Caco-2 (cell line): Measurements from ENCODE around the gene GCN1. TPM values are rescaled to one million over a fixed set of nuclear protein-coding genes. Genes with fewer than 3 reads are reported as not detected.

ENCODE experiments used
- BruUV-seq: library from RNA; stranded (reverse); fragments of 400-500 nt; replicated peaks from 2 replicates; lab custom pipeline; 2021; lab: Mats Ljungman, UMichigan
- CTCF ChIA-PET: fragments of 300-600 bp; sonication (Branson Sonifier 250); formaldehyde crosslinking; loops from one replicate; lab custom pipeline; 2022; ENCODE audit warnings: antibody characterized with exemption; lab: Charles Lee
- POLR2A ChIA-PET: fragments of 300-600 bp; sonication (Branson Sonifier 250); formaldehyde crosslinking; loops from one replicate; lab custom pipeline; 2022; ENCODE audit warnings: antibody characterized with exemption; lab: Charles Lee
- DNase-seq, 2 experiments: peaks; one replicate each; pipeline versions ENCODE4 v3.0.0 to v3.0.0-alpha.2; 2020 to 2022
- H3K27me3 ChIP-seq: replicated peaks from 2 replicates; pipeline ENCODE4 v1.6.0; 2011; ENCODE audit warnings: low read length; ENCODE audit not compliant: control insufficient read depth, insufficient read depth
- H3K36me3 ChIP-seq: 2 replicates; pipeline ENCODE4 v1.5.1; 2011; ENCODE audit warnings: low read length; ENCODE audit not compliant: control insufficient read depth, insufficient read depth
- H3K4me1 ChIP-seq: fragments of 250-450 bp; sonication (Bioruptor Pico); 2 replicates; pipeline ENCODE4 v1.5.1; 2020; ENCODE audit warnings: mild to moderate bottlenecking
- H3K4me3 ChIP-seq: 2 replicates; pipeline ENCODE4 v1.5.1; 2011; ENCODE audit warnings: low read depth, mild to moderate bottlenecking, control low read depth, low read length
- H3K9me3 ChIP-seq: fragments of 250-450 bp; sonication (Bioruptor Pico); 2 replicates; pipeline ENCODE4 v1.5.1; 2020; ENCODE audit warnings: mild to moderate bottlenecking, moderate library complexity
- H3K27ac Mint-ChIP-seq: one replicate; pipeline ENCODE4 v1.8.0; 2022; ENCODE audit warnings: mixed read lengths; ENCODE audit not compliant: unreplicated experiment
- H3K27me3 Mint-ChIP-seq: one replicate; pipeline ENCODE4 v1.8.0; 2022; ENCODE audit warnings: mixed read lengths; ENCODE audit not compliant: insufficient read depth, unreplicated experiment
- H3K36me3 Mint-ChIP-seq: one replicate; pipeline ENCODE4 v1.8.0; 2022; ENCODE audit warnings: mild to moderate bottlenecking, mixed read lengths; ENCODE audit not compliant: insufficient read depth, unreplicated experiment
- H3K4me1 Mint-ChIP-seq: one replicate; pipeline ENCODE4 v1.8.0; 2022; ENCODE audit warnings: low read depth, mixed read lengths; ENCODE audit not compliant: unreplicated experiment
- H3K4me3 Mint-ChIP-seq: one replicate; pipeline ENCODE4 v1.8.0; 2022; ENCODE audit warnings: mild to moderate bottlenecking, moderate library complexity, mixed read lengths; ENCODE audit not compliant: unreplicated experiment
- H3K9me3 Mint-ChIP-seq: one replicate; pipeline ENCODE4 v1.8.0; 2022; ENCODE audit warnings: mixed read lengths; ENCODE audit not compliant: unreplicated experiment
- intact Hi-C: fragments of 100-400 bp; cut with micrococcal nuclease; formaldehyde crosslinking; loops from one replicate; pipeline ENCODE4 v1.10.0; 2022; ENCODE audit not compliant: unreplicated experiment
- total RNA-seq: library from RNA; stranded (reverse); gene quantifications from 2 replicates; pipeline ENCODE4 v1.2.3, GENCODE V29; 2022
- TF ChIP-seq, protein P1 (sequence below), 2 experiments: fragments of 200-600 bp in 1 of 2; IDR thresholded peaks; 1 replicate in 1 of 2; 2 replicates in 1 of 2; pipeline versions ENCODE4 v1.5.1 to v1.8.0; 2011 to 2022; ENCODE audit warnings: antibody characterized with exemption in 1 of 2, control low read depth in 1 of 2, inconsistent platforms in 1 of 2, low read depth in 1 of 2, low read length in 1 of 2, mild to moderate bottlenecking in 1 of 2, moderate library complexity in 1 of 2; ENCODE audit not compliant: insufficient read depth in 1 of 2, severe bottlenecking in 1 of 2, unreplicated experiment in 1 of 2

GCN1 gene
- total RNA-seq, 1 experiment from 2014 or later = 154 TPM

DNA sequence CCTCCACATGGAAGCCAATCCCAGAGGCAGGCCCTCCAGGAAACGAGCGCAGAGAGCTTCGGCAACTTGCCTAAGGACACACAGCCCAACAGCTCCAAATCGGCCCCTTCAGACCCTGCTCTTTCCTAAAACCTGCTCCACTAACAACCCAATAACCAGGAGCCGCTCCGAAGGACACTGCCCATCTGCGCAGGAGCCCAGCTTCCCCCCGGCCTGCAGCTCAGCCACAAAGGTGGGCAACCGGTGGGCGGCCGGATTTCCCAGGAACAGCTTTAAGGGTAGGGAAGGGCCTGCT, 91.5 kb downstream of the GCN1 start:
- intact Hi-C loops = no loop called here
- Histone ChIP-seq H3K27me3 (no peaks in the 10 kb centered on the region), H3K9me3 (no peaks in the 10 kb centered on the region), H3K36me3 (peaks cover 7% of the 10 kb centered on the region), H3K4me1 (peaks cover 29% of the 10 kb centered on the region), H3K4me3 (no peak overlapping the region)
- no peak overlapping the region for H3K4me3 Mint-ChIP-seq
- H3K36me3 Mint-ChIP-seq = peaks cover 72% of the 10 kb centered on the region
- no peak for DNase-seq
- H3K27ac Mint-ChIP-seq = no peak overlapping the region
- TF ChIP-seq, protein P1, sequence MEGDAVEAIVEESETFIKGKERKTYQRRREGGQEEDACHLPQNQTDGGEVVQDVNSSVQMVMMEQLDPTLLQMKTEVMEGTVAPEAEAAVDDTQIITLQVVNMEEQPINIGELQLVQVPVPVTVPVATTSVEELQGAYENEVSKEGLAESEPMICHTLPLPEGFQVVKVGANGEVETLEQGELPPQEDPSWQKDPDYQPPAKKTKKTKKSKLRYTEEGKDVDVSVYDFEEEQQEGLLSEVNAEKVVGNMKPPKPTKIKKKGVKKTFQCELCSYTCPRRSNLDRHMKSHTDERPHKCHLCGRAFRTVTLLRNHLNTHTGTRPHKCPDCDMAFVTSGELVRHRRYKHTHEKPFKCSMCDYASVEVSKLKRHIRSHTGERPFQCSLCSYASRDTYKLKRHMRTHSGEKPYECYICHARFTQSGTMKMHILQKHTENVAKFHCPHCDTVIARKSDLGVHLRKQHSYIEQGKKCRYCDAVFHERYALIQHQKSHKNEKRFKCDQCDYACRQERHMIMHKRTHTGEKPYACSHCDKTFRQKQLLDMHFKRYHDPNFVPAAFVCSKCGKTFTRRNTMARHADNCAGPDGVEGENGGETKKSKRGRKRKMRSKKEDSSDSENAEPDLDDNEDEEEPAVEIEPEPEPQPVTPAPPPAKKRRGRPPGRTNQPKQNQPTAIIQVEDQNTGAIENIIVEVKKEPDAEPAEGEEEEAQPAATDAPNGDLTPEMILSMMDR (IDR thresholded peaks at IDR 0.05; ENCODE audit: insufficient read depth in 1 of 2, low read depth in 1 of 2, low read length in 1 of 2, severe bottlenecking in 1 of 2, unreplicated experiment in 1 of 2) = no peak
- H3K27me3 Mint-ChIP-seq = no peaks in the 10 kb centered on the region
- H3K9me3 Mint-ChIP-seq = no peaks in the 10 kb centered on the region
- ChIA-PET CTCF (no interaction called here), POLR2A (no interaction called here)
- BruUV-seq = no TSS peak
- peaks cover 21% of the 10 kb centered on the region for H3K4me1 Mint-ChIP-seq

DNA sequence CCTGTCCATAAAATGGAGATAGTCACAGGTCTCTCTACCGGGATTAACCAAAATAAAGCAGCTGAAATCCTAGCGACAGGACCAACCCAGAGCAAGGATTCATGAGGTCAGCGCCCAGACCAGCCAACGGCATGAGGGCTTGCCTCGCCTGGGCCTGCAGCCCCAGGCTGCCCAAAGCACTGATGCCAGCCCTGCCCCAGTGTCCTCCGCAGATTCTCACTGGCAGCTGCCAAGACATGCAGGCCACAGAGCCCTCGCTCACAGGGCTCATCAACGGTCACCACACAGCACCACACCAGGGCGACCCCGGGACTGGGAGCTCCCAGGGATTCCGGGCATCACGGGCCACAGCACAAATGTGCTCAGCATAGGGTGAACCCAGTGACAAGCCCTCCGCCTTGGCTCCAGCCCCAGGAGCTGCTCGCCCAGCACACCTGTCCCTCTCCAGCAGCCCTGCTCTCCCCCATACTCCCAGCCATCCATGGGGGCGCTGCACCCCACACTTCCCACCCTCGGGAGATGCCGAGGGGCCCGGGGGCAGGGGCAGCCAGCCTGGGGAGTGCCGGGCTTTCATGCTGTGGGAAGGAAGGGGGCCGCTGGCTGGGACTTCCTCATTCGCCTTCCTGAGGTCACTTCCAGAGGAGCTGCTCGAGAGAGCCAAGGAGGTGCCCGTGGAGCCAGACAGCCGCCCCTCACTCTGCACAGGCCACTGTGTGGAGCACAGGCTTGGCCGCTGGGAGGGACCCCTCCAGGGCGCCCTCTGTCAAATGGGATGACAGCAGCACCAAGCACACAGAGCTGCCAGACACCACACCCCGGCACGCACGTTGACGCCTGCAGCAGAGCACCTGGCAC, 92.1 kb downstream of the GCN1 start:
- H3K27ac Mint-ChIP-seq = peak overlapping the region; percentile 26
- CTCF ChIA-PET = no interaction called here
- BruUV-seq = no TSS peak
- no peaks in the 10 kb centered on the region for H3K9me3 Mint-ChIP-seq
- H3K36me3 ChIP-seq = peaks cover 7% of the 10 kb centered on the region
- H3K4me1 ChIP-seq = peaks cover 29% of the 10 kb centered on the region
- H3K27me3 Mint-ChIP-seq = no peaks in the 10 kb centered on the region
- H3K4me3 Mint-ChIP-seq = no peak overlapping the region
- H3K4me3 ChIP-seq = no peak overlapping the region
- intact Hi-C loops = no loop called here
- H3K4me1 Mint-ChIP-seq = peaks cover 21% of the 10 kb centered on the region
- POLR2A ChIA-PET = no interaction called here
- H3K36me3 Mint-ChIP-seq = peaks cover 73% of the 10 kb centered on the region
- H3K27me3 ChIP-seq = no peaks in the 10 kb centered on the region
- DNase-seq = no peak
- no peaks in the 10 kb centered on the region for H3K9me3 ChIP-seq
- TF ChIP-seq, protein P1 (IDR thresholded peaks at IDR 0.05; ENCODE audit: insufficient read depth in 1 of 2, low read depth in 1 of 2, low read length in 1 of 2, severe bottlenecking in 1 of 2, unreplicated experiment in 1 of 2) = no peak

DNA sequence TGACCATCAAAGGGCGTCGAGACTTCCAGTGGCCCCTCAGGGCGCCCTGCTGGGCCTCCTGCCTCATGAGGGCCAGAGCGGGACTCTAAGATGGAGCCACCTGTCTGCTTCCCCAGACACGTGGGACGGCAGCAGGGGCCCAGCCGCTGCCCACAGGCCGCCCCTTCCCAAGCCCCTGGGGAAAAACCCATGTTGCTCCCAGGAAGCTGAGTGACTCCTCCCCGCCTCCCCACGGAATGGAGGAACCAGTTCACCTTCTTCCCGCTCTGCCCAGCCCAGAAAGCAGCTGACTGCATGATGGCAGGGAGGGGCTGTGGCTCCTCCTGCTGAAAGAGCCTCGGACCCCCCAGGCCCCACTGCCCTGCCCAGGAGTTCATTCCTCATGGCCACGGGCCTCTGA, 92.9 kb downstream of the GCN1 start:
- peaks cover 7% of the 10 kb centered on the region for H3K36me3 ChIP-seq
- H3K27me3 ChIP-seq = no peaks in the 10 kb centered on the region
- Mint-ChIP-seq H3K27ac (peak overlapping the region; percentile 26), H3K9me3 (no peaks in the 10 kb centered on the region), H3K4me1 (peaks cover 21% of the 10 kb centered on the region), H3K36me3 (peaks cover 81% of the 10 kb centered on the region), H3K27me3 (no peaks in the 10 kb centered on the region), H3K4me3 (no peak overlapping the region)
- CTCF ChIA-PET = no interaction called here
- DNase-seq = no peak
- POLR2A ChIA-PET = no interaction called here
- intact Hi-C loops = no loop called here
- no TSS peak for BruUV-seq
- H3K4me1 ChIP-seq = peaks cover 29% of the 10 kb centered on the region
- no peak overlapping the region for H3K4me3 ChIP-seq
- TF ChIP-seq, protein P1 (IDR thresholded peaks at IDR 0.05; ENCODE audit: insufficient read depth in 1 of 2, low read depth in 1 of 2, low read length in 1 of 2, severe bottlenecking in 1 of 2, unreplicated experiment in 1 of 2) = no peak
- no peaks in the 10 kb centered on the region for H3K9me3 ChIP-seq
